ENCODE measurements around the gene MRPS22. TPM values are rescaled to one million over a fixed set of nuclear protein-coding genes. Genes with fewer than 3 reads are reported as not detected.
"Not testable (repeated sequence)": the region's sequence is repeated elsewhere in the genome, so short reads cannot be mapped to it uniquely, and the experiment has no call there.

The MRPS22 gene
- total RNA-seq, 1 experiment from 2014 or later, result 95.1 TPM

- TF ChIP-seq ZFX (IDR thresholded peaks at IDR 0.05) (no peak), TCF7L2 (IDR thresholded peaks at IDR 0.05; ENCODE audit: borderline replicate concordance, extremely low read depth, insufficient read depth, insufficient read length) (no peak), FOSL1 (IDR thresholded peaks at IDR 0.05; ENCODE audit: low read depth) (no peak), JUND (IDR thresholded peaks at IDR 0.05) (no peak)
Observed at GRCh38 chr3:139396707-139397106, 52.9 kb downstream of the MRPS22 start (continued).

GRCh38 chr3:139401155-139401554, 57.3 kb downstream of the MRPS22 start:
- H3K27me3 ChIP-seq (ENCODE audit: insufficient read depth, low read length); ATAC-seq; H3K36me3 ChIP-seq (ENCODE audit: control insufficient read depth in 1 of 2, insufficient read depth in 2 of 2, low read length in 2 of 2); H4K20me1 ChIP-seq (ENCODE audit: insufficient read depth); H3K4me1 ChIP-seq (ENCODE audit: control insufficient read depth in 1 of 2, insufficient read depth in 2 of 2, low read length in 2 of 2); H3K9me3 ChIP-seq (ENCODE audit: control insufficient read depth in 1 of 2, insufficient read depth in 1 of 2, low read depth in 1 of 2, low read length in 2 of 2); BruUV-seq (replicated peaks); H3K4me3 ChIP-seq (replicated peaks in 1 of 2; ENCODE audit: low read depth in 1 of 2, low read length in 2 of 2); RAD21 ChIA-PET (ENCODE audit: low non-redundant PET in 1 of 2, low total read pairs in 2 of 2, uncharacterized antibody in 2 of 2, unreplicated experiment in 2 of 2); H3K79me2 ChIP-seq (ENCODE audit: insufficient read depth, low read length); H2AFZ ChIP-seq (ENCODE audit: low read depth, low read length, poor library complexity, severe bottlenecking); CTCF ChIA-PET; intact Hi-C loops (cut with micrococcal nuclease); H3K9me2 ChIP-seq (ENCODE audit: insufficient read depth); H3K4me2 ChIP-seq (ENCODE audit: low read length); H3K27ac ChIP-seq (ENCODE audit: low read depth, low read length); DNase-seq (ENCODE audit: low read depth, low spot score); POLR2A ChIA-PET; H3K9ac ChIP-seq (ENCODE audit: low read length): not testable (repeated sequence)

Other genes starting within 250 kb of the MRPS22 start
- gene COPB2, start 45.6 kb downstream of the MRPS22 start, total RNA-seq (2021; ENCODE audit: unreplicated experiment), result 119 TPM
- gene RBP2, start 132.5 kb downstream of the MRPS22 start, total RNA-seq (2021; ENCODE audit: unreplicated experiment), result not detected
- 132 TPM for gene RBP1, start 195.7 kb downstream of the MRPS22 start, total RNA-seq (2021; ENCODE audit: unreplicated experiment)

All from HCT116 (cell line).